HG02852 (cell line): Measurements from ENCODE around the gene DST.
"Not testable (repeated sequence)": the region's sequence is repeated elsewhere in the genome, so short reads cannot be mapped to it uniquely, and the experiment has no call there.

Source experiments
- ATAC-seq: cut with Tn5 transposase; IDR thresholded peaks from one replicate; pipeline ENCODE4 v1.9.1; 2021; ENCODE audit warnings: mild to moderate bottlenecking, moderate library complexity; ENCODE audit not compliant: unreplicated experiment

DST gene

DNA sequence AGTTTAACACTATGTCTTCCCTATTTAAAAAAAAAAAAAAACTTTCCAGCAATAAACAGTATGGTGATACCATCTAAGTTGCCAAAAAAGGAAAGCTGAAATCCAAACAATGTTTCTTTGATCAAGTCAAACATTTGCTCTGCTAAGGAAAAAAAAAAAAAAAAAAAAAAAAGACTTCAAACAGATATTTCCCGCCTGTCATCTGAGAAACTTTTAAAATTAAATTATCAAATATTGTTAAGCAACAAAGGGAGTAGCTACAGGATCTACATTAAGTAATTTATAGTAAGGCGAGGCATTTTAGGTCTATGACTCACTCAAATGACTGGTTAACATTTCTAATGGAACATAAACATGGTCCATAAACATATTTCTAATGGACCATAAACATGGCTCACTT is 121.2 kb downstream of the DST start:
- no peak for ATAC-seq

DNA sequence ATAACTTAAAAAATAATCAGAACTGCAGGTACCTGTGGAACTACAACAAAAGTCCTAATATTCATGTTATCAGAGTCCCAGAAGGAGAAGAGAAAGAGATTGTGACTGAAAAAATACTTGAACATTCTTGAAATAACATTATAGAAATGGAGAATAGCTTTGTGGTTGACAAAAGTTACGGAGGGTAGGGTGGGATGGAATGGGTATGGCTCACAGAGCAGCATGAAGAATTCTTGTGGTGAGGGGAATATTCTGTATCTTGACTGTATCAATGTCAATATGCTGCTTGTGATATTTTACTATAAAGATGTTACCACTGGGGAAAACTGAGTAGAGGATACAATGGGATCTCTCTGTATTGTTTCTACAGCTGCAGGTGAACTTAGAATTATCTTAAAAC is 122.5 kb downstream of the DST start:
- ATAC-seq, result no peak

DNA sequence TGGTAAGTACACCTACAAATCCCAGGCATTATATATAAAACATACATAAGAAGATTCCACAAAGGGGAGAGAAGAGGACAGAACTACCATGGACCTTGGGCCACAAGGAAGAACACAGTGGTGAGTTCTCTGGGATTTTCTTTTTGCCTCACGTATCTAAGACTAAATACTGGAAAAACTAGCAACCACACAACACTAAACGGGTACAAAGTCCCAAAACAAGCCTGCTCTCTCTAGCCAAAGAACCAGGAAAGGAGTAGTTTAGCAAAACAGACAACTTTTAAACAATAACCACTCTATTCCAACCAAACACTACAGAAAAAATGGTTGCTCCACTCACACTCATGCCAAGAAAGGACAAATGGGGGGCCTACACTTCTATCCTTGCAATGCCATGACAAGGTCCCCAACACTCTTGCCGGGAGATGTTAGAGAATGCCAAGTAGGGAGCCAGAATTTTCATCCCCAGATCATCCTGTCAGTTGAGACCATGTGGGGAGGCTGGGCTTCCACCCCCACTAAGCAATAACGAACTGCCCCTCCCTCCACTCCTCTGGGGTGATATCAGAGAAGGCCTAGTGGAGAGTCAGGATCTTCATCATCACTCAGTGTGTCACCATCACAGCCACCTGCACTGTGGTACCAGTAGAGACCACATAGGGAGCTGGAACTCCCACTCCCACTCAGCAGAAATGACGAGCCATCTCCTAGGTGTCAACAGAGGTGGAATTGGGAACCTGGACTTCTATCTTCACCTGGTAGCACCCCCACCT is 123.5 kb downstream of the DST start:
- ATAC-seq, result no peak

DNA sequence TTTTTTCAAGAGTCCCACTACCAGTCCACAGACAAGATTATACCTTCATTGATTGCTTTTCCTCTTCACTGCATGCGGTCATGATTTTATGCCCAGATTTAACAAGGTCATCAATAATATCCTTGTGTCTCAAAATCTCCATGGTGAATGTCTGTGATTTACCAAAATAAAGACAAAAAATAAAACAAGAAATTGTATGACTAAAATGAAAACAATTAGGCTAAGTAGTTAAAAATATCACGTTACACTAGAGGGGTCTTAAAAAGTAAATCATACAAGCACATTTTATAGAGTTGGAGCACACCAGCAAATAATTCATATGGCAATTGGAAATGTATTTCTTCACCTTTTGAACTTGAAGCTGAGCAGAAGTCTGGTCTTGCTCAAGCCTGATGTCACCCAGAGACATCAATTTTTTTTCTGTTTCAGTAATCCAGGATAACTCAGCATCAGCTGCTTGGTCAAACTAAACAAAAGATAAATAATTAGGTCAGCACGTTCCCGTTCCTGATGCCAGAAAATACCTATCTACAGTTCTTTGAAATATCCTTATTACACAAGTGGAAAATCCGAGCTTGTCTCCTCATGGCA is 125.4 kb downstream of the DST start:
- ATAC-seq, result no peak

DNA sequence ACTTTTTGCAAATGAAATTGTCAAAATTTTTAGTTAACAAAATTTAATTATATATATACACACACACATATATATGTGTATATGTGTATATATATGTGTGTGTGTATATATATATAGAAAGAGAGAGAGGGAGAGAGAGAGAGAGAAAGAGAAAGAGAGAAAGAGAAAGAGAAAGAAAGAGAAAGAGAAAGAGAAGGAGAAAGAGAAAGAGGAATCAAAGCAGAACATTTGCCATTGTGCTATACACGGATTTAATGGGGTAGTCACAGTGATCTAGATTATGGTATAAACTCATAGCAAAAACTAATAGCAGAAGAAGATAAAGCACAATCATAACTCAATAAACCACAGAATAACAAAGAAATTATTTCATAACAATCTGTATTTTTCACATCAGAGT is 126.7 kb downstream of the DST start:
- ATAC-seq, result no peak

DNA sequence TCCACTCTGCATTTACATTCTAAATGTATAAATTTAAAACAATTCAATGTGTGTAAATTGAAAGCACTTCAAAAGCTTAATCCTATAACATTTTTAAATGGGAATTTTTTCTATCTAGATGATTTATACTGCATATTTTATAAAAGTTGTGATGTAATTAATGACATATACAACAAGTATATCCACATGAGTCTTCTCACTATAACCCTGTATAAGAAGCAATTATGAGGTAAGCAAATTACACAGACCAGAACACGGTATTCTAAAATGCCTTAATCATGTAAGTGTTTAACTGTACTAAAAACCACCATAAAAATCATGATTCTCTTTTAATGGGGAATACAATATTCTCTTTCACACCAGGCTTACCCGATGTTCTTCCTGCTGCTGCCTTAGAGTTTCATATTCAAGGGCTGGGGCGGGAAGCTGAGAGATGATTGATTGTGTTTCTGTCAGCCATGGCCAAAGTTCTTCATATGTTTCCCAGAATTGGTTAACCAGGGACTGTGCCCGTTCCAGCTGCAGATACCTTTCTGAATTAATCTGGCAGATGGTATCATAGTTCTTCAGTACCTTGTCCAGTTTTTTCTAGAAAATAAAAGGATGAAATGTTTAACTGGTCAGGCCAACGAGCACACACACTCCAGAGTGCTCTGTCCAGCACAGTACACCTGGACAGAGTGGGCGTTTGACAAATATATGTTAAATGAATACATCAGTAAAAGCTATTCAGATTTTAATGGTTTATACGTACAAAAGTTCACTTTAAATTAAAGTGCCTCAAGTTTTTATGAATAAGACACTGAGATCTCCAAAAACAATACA is 127.4 kb downstream of the DST start:
- ATAC-seq, result no peak

DNA sequence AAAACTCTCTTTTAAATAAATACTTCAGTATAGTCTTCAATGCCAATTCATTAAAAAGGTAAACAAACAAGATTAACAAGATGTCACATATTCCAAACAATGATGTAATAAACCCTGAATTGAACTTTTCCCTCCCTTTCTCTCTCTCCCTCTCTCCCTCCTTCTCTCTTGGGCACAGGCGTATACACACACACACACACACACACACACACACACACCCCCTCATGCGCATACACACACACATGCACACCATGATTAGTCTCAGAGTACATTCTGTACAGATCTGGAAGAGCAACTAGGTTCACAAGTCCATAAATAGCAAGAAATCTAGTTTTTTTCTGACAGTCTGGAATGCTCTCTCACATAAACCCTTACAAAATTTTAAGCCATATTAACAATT is 128.3 kb downstream of the DST start:
- ATAC-seq, result no peak

DNA sequence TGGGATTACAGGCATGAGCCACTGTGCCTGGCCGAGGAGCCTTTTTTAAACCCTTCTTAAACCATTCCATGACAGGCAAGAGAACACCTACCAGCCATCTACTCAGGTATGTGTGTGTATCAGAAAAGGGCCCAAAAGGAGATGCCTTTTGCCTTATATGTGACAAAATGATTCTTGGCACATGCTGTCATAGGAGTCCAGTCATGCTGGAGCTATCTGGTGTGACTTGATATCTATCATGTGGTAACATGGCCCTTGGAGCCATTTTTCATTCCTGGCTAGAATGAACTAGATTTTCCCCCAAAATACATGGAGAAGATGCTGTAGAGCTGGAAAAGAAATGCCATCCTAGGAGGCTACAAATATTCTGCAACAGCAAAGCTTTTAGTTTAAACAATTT is 129.1 kb downstream of the DST start:
- no peak for ATAC-seq

DNA sequence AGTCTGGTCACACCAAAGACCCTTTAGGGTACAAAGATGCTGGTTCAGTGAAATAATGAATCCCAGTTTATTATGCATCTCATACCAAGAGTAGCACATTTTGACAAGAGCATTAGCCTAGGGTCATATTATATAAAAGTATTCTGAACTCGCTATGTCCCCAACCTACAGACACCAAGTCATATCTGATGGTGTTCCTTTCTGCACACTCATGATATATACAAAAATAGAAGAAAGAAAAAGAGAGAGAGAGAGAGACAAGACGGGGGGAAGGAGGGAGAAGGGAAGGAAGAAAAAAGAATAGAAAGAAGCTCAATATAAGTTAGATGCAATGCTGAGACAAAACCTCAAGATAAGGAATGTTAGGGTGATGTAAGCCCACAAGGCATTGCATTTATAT is 131.1 kb downstream of the DST start:
- no peak for ATAC-seq

DNA sequence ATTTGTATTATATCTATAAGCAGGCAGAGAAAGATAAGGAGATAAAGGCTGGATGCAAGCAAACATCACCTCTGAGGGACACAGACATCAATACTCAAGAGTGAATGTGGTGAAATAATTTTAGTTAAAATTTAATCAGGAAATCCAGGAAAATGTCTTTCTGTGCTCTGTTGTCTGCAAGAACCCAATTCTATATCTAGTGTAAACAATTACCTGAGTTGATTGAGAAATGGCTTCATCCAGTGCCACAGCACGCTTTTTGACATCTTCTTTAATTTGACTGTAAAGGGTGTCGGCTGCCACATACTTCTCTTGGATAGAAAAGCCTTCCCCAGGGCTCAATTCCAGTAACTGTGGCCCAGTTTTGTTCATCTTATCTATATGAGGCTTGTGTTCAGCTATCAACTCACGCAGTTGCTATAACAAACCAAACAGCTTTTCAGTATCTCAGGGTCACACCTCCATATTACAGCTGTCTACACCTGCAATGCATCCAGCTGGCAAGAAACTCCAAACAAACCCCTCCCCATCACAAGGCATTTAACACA is 131.6 kb downstream of the DST start:
- no peak for ATAC-seq

DNA sequence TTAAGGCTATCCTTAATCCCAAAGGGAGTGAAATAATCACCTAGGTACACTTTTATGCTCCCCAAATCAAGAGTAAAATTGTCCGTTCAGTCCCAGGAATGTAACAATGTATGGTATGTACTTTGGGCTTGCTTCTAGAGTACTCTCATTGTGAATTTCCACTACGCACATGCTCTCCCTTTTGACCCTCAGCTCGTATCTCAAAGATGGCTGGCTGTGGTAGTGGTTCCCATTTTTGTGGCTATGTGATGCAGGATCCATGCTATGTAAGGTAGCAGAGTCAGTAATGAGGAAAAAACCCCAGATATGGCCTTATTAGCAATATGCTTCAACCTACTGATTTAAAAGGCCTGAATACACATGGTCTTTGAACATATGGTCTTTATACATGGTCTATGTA is 133.7 kb downstream of the DST start:
- no peak for ATAC-seq

DNA sequence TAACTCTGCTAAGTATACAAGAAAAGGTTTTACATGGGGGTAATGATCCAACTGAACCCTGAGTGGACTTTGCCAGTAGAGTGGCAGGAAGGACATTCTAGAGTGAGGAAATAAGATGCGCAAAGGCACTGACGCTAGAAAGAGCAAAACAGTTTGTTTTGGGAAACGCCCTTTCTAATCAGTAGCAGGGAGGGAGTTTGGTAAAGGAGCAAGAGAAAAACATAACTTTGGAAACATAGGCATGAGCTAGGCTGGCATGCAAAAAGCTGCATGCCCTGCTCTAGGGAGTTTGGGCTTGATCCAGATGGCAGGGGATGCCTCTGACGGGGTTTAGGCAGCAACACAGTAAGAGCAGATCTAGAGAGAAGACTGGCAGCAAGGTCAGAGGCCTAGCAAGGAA is 135.2 kb downstream of the DST start:
- no peak for ATAC-seq

DNA sequence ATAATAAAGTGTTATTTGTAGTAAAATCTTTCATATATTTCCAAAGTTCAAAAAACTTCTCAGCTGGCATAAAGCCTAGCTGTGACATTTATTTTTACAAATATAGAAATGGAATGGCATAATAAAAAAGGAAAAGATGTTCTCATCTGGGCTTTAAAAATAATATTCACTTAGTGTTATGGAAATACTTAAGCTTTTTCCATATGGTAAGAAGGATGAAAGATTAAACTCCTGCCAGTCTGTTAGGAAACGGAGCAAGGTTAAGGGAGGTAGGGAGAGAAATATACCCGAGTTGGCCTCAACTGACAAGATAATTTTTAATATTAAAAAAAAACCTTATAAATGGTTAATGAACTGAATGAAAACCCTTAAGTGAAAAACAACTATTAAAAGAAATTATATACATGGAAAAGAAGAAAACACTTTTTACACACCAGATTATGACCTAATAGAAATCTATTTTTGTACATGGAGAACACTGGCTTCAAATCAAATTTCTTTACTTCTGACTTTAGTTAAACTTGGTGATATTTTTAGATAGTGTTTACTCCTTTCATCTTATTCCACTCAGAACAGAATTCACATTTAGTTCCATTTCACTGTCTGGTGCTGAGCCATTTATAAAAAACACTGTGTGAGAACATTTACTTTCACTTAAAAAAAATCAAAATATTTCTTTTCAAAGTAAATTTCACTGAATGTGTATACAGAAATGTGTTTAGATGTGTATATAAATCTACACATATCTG is 137.0 kb downstream of the DST start:
- ATAC-seq, result no peak

DNA sequence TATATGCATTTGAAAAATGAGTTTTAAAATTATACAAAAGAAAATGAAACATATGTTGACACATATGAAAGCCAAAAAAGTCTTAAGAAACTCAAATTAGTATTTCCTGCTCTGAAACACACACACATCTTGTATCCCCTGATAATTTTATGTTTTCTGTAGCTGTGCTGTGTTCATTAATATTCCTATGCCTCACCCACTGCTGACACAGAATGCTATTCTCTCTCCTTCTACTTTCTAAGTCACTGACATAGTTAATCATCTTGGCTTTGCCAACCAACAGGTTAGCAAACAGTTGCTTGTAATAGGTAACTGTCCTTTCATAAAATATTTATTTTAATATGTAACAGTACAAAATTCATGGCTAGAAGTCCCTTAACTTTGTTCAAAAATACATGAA is 140.7 kb downstream of the DST start:
- ATAC-seq, result no peak

DNA sequence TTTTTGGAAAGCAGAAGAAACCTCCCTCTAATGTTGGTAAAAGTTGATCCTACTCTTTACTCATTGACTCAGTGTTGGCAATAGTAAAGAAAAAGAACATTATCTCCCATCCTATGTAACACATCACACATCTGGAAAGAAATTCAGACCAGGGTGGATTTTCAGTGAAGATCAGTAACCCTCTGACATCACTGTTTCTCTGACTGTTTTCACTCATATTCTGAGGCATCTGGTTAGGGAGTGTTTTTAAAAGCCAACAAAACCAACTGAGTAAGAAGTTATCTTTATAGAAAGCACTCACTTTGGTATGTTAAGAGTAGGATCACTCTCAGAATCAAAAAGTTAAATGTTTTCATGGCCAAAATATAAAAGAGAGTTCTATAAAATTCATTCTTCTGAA is 143.6 kb downstream of the DST start:
- ATAC-seq, result no peak

DNA sequence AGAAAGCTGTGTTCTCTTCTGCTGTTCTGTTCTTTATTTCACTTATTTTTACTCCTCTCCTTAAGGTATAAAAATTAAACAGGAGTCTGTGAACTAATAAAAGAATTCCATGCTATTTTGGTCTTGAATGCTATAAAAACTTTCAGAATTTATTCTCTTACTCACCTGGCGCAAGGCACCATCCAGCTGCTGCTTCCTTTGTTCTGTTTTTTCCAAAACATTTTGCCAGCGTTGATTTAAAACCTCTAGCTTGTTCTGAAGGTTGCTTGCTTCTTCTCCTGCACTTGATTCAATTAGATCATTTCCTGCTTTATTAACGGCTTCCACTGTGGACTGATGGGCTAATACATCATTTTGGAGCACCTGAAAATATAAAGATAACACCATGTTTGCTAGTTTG is 145.0 kb downstream of the DST start:
- no peak for ATAC-seq

DNA sequence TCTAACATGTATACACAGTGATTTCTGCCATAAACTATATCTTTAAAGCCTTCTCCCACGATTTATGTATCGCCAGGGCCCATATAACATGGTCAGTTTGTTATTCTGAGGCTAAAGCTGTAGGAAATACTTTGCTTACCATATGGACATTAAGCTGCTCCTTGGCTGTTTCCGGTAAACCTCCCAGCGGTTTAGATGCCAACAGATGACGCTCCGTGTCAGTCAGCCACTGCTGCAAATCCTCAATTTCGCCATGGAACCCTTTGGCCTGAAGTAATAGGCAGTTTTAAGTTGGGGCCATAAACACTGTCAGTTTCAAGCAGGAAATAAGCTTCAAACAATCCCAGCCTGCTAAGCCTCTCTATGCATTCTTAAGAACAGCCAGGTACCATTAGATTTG is 145.4 kb downstream of the DST start:
- ATAC-seq, result no peak

DNA sequence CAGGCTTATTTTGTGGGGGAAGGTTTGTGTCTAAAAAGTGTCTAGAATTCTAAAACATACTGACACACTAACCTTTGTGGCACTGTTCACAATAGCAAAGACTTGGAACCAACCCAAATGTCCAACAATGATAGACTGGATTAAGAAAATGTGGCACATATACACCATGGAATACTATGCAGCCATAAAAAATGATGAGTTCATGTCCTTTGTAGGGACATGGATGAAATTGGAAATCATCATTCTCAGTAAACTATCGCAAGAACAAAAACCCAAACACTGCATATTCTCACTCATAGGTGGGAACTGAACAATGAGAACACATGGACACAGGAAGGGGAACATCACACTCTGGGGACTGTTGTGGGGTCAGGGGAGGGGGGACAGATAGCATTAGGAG is 146.0 kb downstream of the DST start:
- not testable (repeated sequence) for ATAC-seq

DNA sequence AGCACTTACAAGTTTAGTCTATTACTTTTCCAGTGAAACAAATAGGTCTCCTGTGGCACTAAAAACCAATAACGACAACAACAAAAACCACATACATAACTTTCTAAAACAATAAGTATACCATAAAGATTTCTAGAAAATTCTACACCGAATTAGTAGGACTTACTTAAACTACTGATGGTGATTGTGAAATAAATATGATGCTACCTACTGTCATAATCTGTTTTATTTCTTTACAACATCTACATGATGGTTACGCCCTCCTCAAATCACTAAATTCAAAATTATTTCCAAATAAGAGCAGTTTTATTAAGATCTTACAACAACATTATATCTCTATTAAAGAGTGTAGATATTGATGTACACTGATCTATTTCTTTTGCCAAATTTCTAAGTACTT is 147.0 kb downstream of the DST start:
- no peak for ATAC-seq

DNA sequence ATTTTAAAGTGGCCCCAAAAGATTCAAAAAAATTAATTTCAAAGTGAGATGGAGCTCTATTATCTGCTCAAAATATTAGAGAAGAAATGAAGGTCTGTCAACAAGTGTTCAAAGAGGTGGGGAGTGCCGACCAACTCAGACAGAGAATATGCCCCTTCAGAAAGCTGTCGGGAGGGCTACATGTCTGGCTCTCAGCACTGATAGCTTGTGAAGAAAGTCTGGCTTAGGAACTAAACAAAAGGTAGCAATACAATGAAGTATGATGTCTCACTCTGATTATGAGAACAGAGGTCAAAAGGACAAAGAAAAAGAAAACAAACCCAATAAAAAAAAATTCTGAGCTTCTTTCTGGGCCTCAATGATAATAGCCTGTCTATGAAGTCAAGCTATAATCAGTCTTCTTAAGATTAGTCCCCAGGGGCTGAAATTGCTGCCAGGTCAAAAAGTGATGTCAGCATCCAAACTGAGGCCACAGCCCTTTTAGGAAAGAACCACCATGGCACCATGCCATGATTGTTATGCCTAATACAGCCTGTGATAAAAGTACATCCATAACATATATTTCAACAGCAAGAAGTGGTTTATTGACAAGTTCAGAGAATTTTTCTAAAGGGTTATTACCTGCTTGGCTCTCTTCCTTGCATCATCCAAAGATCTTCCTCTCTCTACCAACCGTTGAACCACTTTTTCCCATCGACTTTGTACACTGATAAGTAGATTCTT is 150.9 kb downstream of the DST start:
- ATAC-seq, result no peak
